ENCODE data around the gene RIMS4.

Gene RIMS4

DNA sequence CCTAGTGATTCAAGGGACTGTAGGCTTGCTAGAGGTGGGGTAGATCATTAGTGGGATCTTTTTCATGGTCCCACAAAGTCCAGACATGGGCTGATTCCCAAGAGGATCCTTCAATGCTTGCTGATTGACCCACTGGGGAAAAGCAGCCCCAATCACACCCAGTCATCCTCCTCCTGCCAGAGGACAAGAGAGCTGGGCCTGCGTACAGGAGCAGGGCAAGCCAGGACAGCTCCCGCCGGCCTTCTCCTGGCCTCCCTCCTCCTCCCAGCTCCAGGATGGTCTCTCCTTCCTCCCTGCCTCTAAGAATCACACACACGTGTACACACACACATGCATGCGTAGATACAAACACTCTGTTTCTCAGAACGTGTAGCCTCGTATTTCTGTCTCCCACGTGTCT, 37.7 kb downstream of the RIMS4 start:
- in situ Hi-C loops (cut with HindIII; ENCODE audit: low sequenced_read_pairs): no loop called here

GRCh38 chr20:44771172-44771535, 39.2 kb downstream of the RIMS4 start:
- H3K4me3 ChIP-seq (ENCODE audit: low read depth, low read length): no peak overlapping the region
- in situ Hi-C loops (cut with HindIII; ENCODE audit: low sequenced_read_pairs): no loop called here
- DNase-seq (ENCODE audit: low read depth): no peak
- no peak for TF ChIP-seq CTCF (IDR thresholded peaks at IDR 0.05; ENCODE audit: low read depth, low read length, missing control alignments)

More for the DNA sequence above, 37.7 kb downstream of the RIMS4 start:
- H3K4me3 ChIP-seq (ENCODE audit: low read depth, low read length): no peak overlapping the region
- TF ChIP-seq CTCF (IDR thresholded peaks at IDR 0.05; ENCODE audit: low read depth, low read length, missing control alignments): no peak
- no peak for DNase-seq (ENCODE audit: low read depth)

DNA sequence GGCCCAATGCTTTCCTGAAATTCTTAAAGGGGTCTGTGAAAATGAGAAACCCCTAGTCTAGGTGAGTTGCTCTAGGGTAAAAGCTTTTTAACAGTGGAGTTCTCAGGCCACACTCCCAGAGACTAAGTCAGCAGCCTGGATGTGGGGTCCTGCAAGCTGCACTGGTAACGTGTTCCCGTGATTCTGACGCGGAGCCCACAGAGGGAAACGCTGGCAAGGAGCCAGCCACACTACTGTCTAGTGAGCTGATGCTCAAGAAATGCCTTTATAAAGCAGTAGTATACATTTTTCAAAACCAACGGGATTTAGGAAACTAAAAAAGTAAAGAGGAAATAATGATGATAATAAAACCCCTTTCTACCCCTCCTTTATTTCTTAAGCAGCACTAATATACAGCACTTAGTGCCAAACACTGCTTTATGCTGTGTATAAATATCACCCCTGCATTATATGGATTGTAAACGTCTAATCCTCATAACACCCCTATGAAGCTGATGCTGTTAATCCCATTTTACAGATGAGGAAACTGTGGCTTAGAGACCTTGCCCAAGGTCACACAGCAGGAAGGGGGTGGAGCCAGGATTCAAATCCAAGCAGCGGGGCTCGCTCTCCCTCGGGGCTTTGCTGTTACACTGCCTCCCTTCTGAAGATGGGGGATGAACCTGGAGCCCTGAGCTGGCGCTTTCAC, 39.7 kb downstream of the RIMS4 start:
- DNase-seq (ENCODE audit: low read depth): no peak
- no peak overlapping the region for H3K4me3 ChIP-seq (ENCODE audit: low read depth, low read length)
- in situ Hi-C loops (cut with HindIII; ENCODE audit: low sequenced_read_pairs): no loop called here
- TF ChIP-seq CTCF (IDR thresholded peaks at IDR 0.05; ENCODE audit: low read depth, low read length, missing control alignments): no peak

DNA sequence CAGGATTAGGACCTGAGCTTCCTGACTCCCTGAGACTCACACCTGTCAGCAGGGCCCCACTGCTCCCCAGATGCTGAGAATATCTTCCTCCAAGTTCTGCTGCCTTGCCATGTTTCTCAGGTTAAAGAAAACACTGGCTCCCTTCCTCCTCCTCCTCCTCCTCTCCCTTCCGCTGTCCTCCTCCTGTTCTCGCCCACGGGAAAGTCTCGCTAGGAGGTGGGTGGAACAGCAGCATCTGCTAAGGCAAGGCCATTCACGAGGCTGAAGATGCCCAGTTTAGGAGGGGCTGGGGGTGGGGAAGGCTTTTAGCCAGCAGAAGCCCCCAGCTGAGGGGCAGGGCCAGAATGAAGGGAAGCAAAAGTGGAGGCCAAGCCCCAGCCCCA, 40.9 kb downstream of the RIMS4 start:
- TF ChIP-seq CTCF (IDR thresholded peaks at IDR 0.05; ENCODE audit: low read depth, low read length, missing control alignments): no peak
- no peak overlapping the region for H3K4me3 ChIP-seq (ENCODE audit: low read depth, low read length)
- DNase-seq (ENCODE audit: low read depth): no peak
- in situ Hi-C loops (cut with HindIII; ENCODE audit: low sequenced_read_pairs): no loop called here

DNA sequence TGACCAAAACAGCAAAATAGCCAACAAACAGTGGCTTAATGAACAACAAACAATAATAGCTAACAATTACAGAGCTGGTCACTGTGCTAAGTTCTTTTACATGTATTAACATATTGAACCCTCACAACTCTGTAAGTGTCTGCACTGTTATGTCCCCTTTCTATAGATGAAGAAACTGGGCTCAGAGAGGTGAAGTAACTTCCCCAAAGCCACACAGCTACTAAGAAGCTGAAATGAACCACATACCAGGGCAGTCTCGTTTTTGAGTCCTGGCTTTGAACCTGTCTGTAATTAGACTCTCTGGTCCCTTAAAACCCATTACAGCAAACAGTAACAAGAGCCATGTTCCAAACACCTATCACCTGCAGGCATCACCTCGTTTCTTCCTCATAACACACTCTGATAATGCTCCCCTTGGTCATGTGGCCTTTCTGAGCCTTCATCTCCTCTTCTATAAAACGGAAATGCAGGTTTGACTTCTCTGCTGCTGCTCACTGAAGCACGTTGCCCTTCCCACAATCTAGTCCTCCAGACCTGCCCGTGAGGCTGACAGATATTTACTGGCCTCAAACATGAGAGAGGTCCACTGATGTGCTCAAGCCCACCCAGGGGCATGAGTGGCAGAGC, 41.4 kb downstream of the RIMS4 start:
- no peak for DNase-seq (ENCODE audit: low read depth)
- TF ChIP-seq CTCF (IDR thresholded peaks at IDR 0.05; ENCODE audit: low read depth, low read length, missing control alignments): no peak
- in situ Hi-C loops (cut with HindIII; ENCODE audit: low sequenced_read_pairs): no loop called here
- H3K4me3 ChIP-seq (ENCODE audit: low read depth, low read length): no peak overlapping the region

GRCh38 chr20:44768256-44768655, 42.1 kb downstream of the RIMS4 start:
- no peak for DNase-seq (ENCODE audit: low read depth)
- in situ Hi-C loops (cut with HindIII; ENCODE audit: low sequenced_read_pairs): no loop called here
- TF ChIP-seq CTCF (IDR thresholded peaks at IDR 0.05; ENCODE audit: low read depth, low read length, missing control alignments): no peak
- no peak overlapping the region for H3K4me3 ChIP-seq (ENCODE audit: low read depth, low read length)
